Trophoblast cell (in vitro differentiated cells and primary cell): Measurements from ENCODE around the gene SGSM2.

Experiments used
- DNase-seq, 2 donors: peaks; one replicate each; pipeline ENCODE4 v3.0.0-alpha.2; 2016
- H2AFZ ChIP-seq: 2 replicates; pipeline ENCODE4 v1.6.1; 2013; ENCODE audit warnings: low read length, moderate library complexity, mild to moderate bottlenecking; ENCODE audit not compliant: insufficient read depth, poor library complexity
- H2AK5ac ChIP-seq: 2 replicates; pipeline ENCODE4 v1.6.1; 2013; ENCODE audit warnings: mild to moderate bottlenecking, low read length
- H2BK120ac ChIP-seq: 2 replicates; pipeline ENCODE4 v1.6.1; 2013; ENCODE audit warnings: low read length, mild to moderate bottlenecking, moderate library complexity; ENCODE audit not compliant: insufficient read depth, poor library complexity
- H2BK12ac ChIP-seq: 2 replicates; pipeline ENCODE4 v1.6.1; 2013; ENCODE audit warnings: mild to moderate bottlenecking, low read length, moderate library complexity
- H2BK5ac ChIP-seq: 2 replicates; pipeline ENCODE4 v1.6.1; 2013; ENCODE audit warnings: low read length, low read depth, moderate library complexity, mild to moderate bottlenecking; ENCODE audit not compliant: poor library complexity
- H3K14ac ChIP-seq: 2 replicates; pipeline ENCODE4 v1.6.1; 2013; ENCODE audit warnings: mild to moderate bottlenecking, low read length
- H3K18ac ChIP-seq: 2 replicates; pipeline ENCODE4 v1.6.1; 2013; ENCODE audit warnings: mild to moderate bottlenecking, low read length
- H3K23ac ChIP-seq: 2 replicates; pipeline ENCODE4 v1.6.1; 2013; ENCODE audit warnings: low read length
- H3K27ac ChIP-seq: 2 replicates; pipeline ENCODE4 v1.5.1; 2013; ENCODE audit warnings: low read depth, mild to moderate bottlenecking, inconsistent platforms, low read length, moderate library complexity
- H3K27me3 ChIP-seq: 2 replicates; pipeline ENCODE4 v1.6.1; 2013; ENCODE audit warnings: inconsistent platforms, mild to moderate bottlenecking, low read length, moderate library complexity; ENCODE audit not compliant: insufficient read depth
- H3K36me3 ChIP-seq, 2 experiments: 1 replicate in 1 of 2; 2 replicates in 1 of 2; pipeline ENCODE4 v1.6.1; 2013; ENCODE audit warnings: low read length in 2 of 2, mild to moderate bottlenecking in 2 of 2, moderate library complexity in 1 of 2; ENCODE audit not compliant: insufficient read depth in 2 of 2, control insufficient read depth in 1 of 2
- H3K4ac ChIP-seq: 2 replicates; pipeline ENCODE4 v1.6.1; 2013; ENCODE audit warnings: low read depth, mild to moderate bottlenecking, low read length, moderate library complexity
- H3K4me1 ChIP-seq, 2 experiments: 1 replicate in 1 of 2; 2 replicates in 1 of 2; pipeline ENCODE4 v1.6.1; 2013; ENCODE audit warnings: low read length in 2 of 2, mild to moderate bottlenecking in 2 of 2, moderate library complexity in 1 of 2; ENCODE audit not compliant: insufficient read depth in 2 of 2, control insufficient read depth in 1 of 2
- H3K4me2 ChIP-seq: 2 replicates; pipeline ENCODE4 v1.6.1; 2013; ENCODE audit warnings: inconsistent platforms, mild to moderate bottlenecking, low read length, moderate library complexity
- H3K4me3 ChIP-seq: 2 replicates; pipeline ENCODE4 v1.5.1; 2013; ENCODE audit warnings: mild to moderate bottlenecking, low read depth, low read length, inconsistent platforms
- H3K79me1 ChIP-seq: one replicate; pipeline ENCODE4 v1.6.1; 2013; ENCODE audit warnings: low read length
- H3K79me2 ChIP-seq: 2 replicates; pipeline ENCODE4 v1.6.1; 2013; ENCODE audit warnings: low read length, mild to moderate bottlenecking; ENCODE audit not compliant: control insufficient read depth, insufficient read depth, poor library complexity
- H3K9ac ChIP-seq: 2 replicates; pipeline ENCODE4 v1.6.1; 2013; ENCODE audit warnings: mild to moderate bottlenecking, low read length
- H3K9me3 ChIP-seq: 2 replicates; pipeline ENCODE4 v1.6.1; 2013; ENCODE audit warnings: low read depth, mild to moderate bottlenecking, control low read depth, inconsistent platforms, low read length; ENCODE audit not compliant: insufficient read depth
- H4K12ac ChIP-seq: 2 replicates; pipeline ENCODE4 v1.6.1; 2013; ENCODE audit warnings: low read depth, mild to moderate bottlenecking, low read length, moderate library complexity
- H4K8ac ChIP-seq: 2 replicates; pipeline ENCODE4 v1.6.1; 2013; ENCODE audit warnings: low read depth, mild to moderate bottlenecking, low read length, moderate library complexity
- H4K91ac ChIP-seq: one replicate; pipeline ENCODE4 v1.6.1; 2013; ENCODE audit warnings: low read depth, mild to moderate bottlenecking, low read length, moderate library complexity
- WGBS: extraction: QIAGEN DNeasy Blood & Tissue Kit; methylation state at CpG from one replicate; pipeline ENCODE4 v1.1.7; 2013; ENCODE audit warnings: missing lambda C conversion rate; ENCODE audit not compliant: insufficient read length, insufficient coverage; ENCODE audit errors: extremely low coverage; 5-methylcytosine and 5-hydroxymethylcytosine counted together

SGSM2 gene

GRCh38 chr17:2346475-2346874, 9.2 kb downstream of the SGSM2 start:
- Histone ChIP-seq H3K14ac (peak overlapping the region; percentile 82), H4K91ac (peak overlapping the region; percentile 90), H3K79me1 (peaks cover 11% of the 10 kb centered on the region), H3K27me3 (no peaks in the 10 kb centered on the region), H4K8ac (peak overlapping the region; percentile 67), H2BK5ac (peak overlapping the region; percentile 93), H3K9me3 (no peaks in the 10 kb centered on the region), H3K27ac (peak overlapping the region; percentile 86), H4K12ac (peak overlapping the region; percentile 64), H3K79me2 (peaks cover 5% of the 10 kb centered on the region), H3K23ac (no peak overlapping the region), H2BK12ac (peak overlapping the region; percentile 78), H2AFZ (no peak overlapping the region), H3K18ac (peak overlapping the region; percentile 90), H2AK5ac (no peak overlapping the region), H3K4me3 (no peak overlapping the region), H3K36me3 (peaks cover 9 to 21% of the 10 kb centered on the region in 2 experiments), H3K4me1 (peaks cover 20 to 22% of the 10 kb centered on the region in 2 experiments), H3K4me2 (peak overlapping the region; percentile 26), H3K4ac (peak overlapping the region; percentile 27), H3K9ac (no peak overlapping the region), H2BK120ac (peak overlapping the region; percentile 84)
- DNase-seq, result peak in 1 of 2 donors; percentile 21
- WGBS, result no CpG with 5 or more reads among the region's 8 CpGs

DNA sequence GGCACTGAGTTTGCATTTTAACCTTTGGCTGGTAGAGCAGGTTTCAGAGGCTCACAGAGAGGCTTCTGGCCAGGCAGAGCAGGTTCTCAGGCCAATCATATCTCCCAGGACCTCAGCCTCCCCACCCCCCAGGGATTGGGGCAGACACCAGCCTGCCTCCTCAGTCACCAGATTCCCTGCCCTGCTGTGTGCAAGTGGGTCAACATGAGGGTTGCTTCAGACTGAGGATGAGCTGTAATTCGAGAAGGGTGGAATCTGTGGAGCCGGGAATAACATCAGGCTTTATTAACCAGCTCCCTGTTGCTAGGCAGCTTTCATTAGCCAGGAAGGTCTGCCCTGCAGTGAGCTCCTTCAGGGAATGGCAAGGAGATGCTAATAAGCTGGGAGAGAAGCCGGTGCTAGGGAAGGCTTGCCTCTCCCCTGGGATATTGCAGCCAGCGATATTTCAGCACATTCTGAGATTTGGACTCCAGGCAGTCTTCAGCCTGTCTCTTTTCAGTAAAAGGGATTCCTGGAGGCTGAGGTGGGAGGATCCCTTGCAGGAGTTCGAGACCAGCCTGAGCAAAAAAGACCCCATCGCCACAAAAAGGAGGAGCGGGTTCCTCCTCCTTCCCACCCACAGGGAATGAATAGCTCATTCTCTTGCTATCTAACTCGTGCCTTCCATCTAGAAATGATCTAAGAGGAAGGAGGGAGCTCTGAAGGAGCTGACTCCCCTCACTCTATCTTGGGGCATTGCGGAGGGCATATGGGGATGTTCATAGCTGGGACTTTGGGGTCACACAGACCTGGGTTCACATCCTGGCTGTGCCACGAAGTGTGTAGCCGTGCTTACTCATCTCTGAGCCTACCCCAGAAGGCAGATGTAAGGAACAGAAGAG, 10.7 kb downstream of the SGSM2 start:
- Histone ChIP-seq H2BK120ac (peak overlapping the region; percentile 39), H2AK5ac (peak overlapping the region; percentile 60), H3K14ac (no peak overlapping the region), H3K79me1 (peaks cover 11% of the 10 kb centered on the region), H3K27ac (peak overlapping the region; percentile 70), H3K36me3 (peaks cover 13 to 17% of the 10 kb centered on the region in 2 experiments), H3K23ac (no peak overlapping the region), H3K4me1 (peaks cover 20 to 22% of the 10 kb centered on the region in 2 experiments), H4K12ac (no peak overlapping the region), H2AFZ (no peak overlapping the region), H3K18ac (peak overlapping the region; percentile 83), H3K79me2 (peaks cover 5% of the 10 kb centered on the region), H4K91ac (peak overlapping the region; percentile 82), H3K27me3 (no peaks in the 10 kb centered on the region), H3K4ac (peak overlapping the region; percentile 29), H2BK5ac (peak overlapping the region; percentile 75), H3K4me3 (no peak overlapping the region), H3K4me2 (peak overlapping the region; percentile 25), H3K9me3 (no peaks in the 10 kb centered on the region), H4K8ac (no peak overlapping the region), H3K9ac (peak overlapping the region; percentile 29), H2BK12ac (peak overlapping the region; percentile 92)
- peak in 1 of 2 donors; percentile 31 for DNase-seq
- WGBS, result no CpG with 5 or more reads among the region's 11 CpGs

- Histone ChIP-seq H3K14ac (no peak overlapping the region), H3K18ac (no peak overlapping the region), H3K27me3 (no peaks in the 10 kb centered on the region), H3K4ac (no peak overlapping the region), H2BK12ac (no peak overlapping the region), H3K4me1 (peaks cover 13 to 14% of the 10 kb centered on the region in 2 experiments), H2AFZ (no peak overlapping the region), H2BK120ac (no peak overlapping the region), H3K4me2 (no peak overlapping the region), H3K79me2 (no peaks in the 10 kb centered on the region), H4K8ac (no peak overlapping the region), H3K23ac (no peak overlapping the region), H3K27ac (no peak overlapping the region), H3K36me3 (peaks cover 0 to 4% of the 10 kb centered on the region in 2 experiments), H4K12ac (no peak overlapping the region), H3K4me3 (no peak overlapping the region), H2BK5ac (no peak overlapping the region), H3K79me1 (peaks cover 9% of the 10 kb centered on the region), H4K91ac (no peak overlapping the region), H2AK5ac (no peak overlapping the region), H3K9me3 (no peaks in the 10 kb centered on the region), H3K9ac (no peak overlapping the region)
- DNase-seq, result no peak
- WGBS, result no CpG with 5 or more reads among the region's 6 CpGs
These were observed 14.0 kb downstream of the SGSM2 start for GRCh38 chr17:2351269-2351668.

DNA sequence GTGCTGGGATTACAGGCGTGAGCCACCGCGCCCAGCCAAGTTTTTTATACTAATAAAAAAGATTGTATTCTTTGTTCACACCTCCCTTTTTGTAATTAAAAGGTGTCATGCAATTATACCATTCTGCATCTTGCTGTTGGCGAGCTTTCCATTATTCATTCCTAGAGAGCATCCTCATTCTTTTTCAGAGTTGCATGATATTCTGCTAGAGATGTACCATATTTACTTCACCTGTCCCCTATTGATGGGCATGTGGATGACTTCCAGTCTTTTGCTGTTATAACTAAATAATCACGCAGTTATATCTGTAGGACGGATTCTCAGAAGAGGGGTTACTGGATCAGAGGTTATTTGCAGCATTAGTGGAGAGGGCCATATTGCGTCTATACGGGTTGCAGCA, 17.0 kb downstream of the SGSM2 start:
- Histone ChIP-seq H2AFZ (no peak overlapping the region), H3K18ac (no peak overlapping the region), H3K4ac (no peak overlapping the region), H4K91ac (no peak overlapping the region), H2BK12ac (no peak overlapping the region), H2AK5ac (no peak overlapping the region), H3K4me2 (no peak overlapping the region), H3K23ac (no peak overlapping the region), H3K4me1 (no peaks in the 10 kb centered on the region), H3K9ac (no peak overlapping the region), H3K79me1 (no peaks in the 10 kb centered on the region), H3K9me3 (no peaks in the 10 kb centered on the region), H3K27ac (no peak overlapping the region), H3K27me3 (no peaks in the 10 kb centered on the region), H4K12ac (no peak overlapping the region), H2BK120ac (no peak overlapping the region), H3K4me3 (no peak overlapping the region), H3K14ac (no peak overlapping the region), H3K36me3 (peaks cover 4 to 8% of the 10 kb centered on the region in 2 experiments), H3K79me2 (no peaks in the 10 kb centered on the region), H4K8ac (no peak overlapping the region), H2BK5ac (no peak overlapping the region)
- no CpG with 5 or more reads among the region's 8 CpGs for WGBS
- peak; percentile 12 to 17 for DNase-seq
